SK-MEL-5 (cell line): Measurements from ENCODE around the gene ENO3. TPM values are rescaled to one million over a fixed set of nuclear protein-coding genes. Genes with fewer than 3 reads are reported as not detected.
A peak's percentile ranks its signal among the peaks of the same experiment; 100 is the strongest.

Experiments
- DNase-seq: peaks from one replicate; pipeline ENCODE4 v3.0.0-alpha.2; 2016; ENCODE audit warnings: low read depth, low spot score
- in situ Hi-C: cut with HindIII; loops from 2 replicates; pipeline ENCODE4 v1.10.0; 2016; ENCODE audit warnings: low sequenced_read_pairs, high pct_unique_total_duplicates, low pct_unique_long_range_greater_than_20kb
- total RNA-seq: library from RNA; depleted of rRNA; stranded (reverse); fragments of >200 nt; shearing (Covaris generic); gene quantifications from 2 replicates; pipeline ENCODE4 v1.2.3, GENCODE V29; 2014

Gene ENO3
- total RNA-seq, 1 experiment from 2014 or later = 3.6 TPM

DNA sequence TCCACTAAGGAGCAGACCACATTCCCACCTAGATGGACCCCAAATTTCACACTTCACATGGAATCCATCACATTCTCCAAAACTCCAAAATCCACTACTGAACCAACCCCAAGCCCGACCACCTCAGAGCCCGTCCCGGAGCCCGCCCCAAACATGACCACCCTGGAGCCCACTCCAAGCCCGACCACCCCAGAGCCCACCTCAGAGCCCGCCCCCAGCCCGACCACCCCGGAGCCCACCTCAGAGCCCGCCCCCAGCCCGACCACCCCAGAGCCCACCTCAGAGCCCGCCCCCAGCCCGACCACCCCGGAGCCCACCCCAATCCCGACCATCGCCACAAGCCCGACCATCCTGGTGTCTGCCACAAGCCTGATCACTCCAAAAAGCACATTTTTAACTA lies 17.3 kb upstream of the ENO3 start:
- DNase-seq = no peak
- in situ Hi-C loops = no loop called here

DNA sequence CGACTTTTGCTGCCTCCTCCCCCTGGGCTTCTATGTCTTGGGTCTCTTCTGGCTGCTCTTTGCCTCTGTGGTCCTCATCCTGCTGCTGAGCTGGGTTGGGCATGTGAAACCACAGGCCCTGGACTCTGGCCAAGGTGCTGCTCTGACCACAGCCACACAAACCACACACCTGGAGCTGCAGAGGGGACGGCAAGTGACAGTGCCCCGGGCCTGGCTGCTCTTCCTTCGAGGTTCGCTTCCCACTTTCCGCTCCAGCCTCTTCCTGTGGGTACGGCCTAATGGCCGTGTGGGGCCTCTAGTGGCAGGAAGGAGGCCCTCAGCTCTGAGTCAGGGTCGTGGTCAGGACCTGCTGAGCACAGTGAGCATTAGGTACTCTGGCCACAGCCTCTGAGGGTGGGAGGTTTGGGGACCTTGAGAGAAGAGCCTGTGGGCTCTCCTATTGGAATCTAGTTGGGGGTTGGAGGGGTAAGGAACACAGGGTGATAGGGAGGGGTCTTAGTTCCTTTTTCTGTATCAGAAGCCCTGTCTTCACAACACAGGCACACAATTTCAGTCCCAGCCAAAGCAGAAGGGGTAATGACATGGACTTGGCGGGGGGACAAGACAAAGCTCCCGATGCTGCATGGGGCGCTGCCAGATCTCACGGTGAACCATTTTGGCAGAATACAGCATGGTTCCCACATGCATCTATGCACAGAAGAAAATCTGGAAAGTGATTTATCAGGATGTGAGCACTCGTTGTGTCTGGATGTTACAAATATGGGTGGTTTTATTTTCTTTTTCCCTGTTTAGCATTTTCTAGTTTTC lies 16.5 kb upstream of the ENO3 start:
- DNase-seq = peak; percentile 47
- in situ Hi-C loops = no loop called here

DNA sequence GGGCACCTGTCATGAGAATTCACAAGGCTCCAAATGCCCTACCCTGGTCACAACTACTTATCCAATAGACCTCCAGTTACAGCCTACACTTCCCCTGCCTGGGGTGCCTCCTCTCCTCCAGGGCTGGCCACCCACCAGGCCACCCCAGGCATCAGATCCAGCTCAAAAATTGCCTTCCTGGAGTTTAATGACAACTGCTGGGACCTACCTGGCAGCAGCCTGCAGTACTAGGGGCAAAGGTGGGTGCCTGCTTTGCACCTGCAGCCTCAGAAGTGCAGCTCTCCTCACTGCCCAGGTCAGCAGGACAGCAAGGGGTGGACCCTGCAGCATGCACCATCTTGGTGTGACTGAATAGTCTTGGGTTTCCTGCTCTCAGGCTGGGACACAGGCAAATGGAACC lies 15.3 kb upstream of the ENO3 start:
- in situ Hi-C loops = no loop called here
- DNase-seq = no peak

DNA sequence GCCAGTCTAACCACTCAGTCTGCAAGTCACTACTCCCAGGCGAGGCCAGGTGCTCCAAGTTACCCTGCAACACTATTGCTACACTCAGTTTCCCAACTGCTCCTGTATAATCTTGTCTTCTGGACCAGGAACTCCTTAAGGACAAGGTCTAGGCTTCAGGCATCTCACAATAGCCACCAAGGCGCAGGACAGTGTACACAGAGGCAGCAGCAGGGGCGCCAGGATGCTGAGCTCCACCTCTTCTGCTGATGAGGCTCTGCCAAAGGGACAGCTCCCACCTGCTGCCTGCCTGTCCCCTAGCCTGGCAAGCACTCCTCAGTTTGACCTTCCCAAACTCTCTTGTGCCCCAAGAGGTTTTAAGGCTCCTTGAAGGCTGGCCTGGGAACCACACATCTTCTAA lies 14.5 kb upstream of the ENO3 start:
- DNase-seq = no peak
- in situ Hi-C loops = no loop called here

DNA sequence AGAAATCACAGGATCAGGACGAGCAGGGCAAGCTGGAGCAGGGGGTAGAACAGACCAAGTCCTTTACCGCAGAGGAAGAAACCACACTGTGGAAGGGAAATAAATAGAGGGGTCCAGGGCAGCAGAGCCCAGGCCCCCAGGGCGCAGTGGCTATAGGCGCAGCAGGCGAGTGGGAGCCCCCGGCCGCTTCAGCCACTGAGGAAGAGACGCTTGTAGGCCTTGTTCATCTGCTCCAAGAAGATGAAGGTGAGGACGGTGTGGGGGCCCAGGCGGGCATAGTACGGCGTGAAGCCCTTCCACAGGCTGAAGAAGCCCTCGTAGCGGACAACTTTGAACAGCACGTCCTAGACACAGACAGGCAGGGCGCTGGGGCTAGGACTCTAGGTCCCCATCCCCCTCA lies 13.4 kb upstream of the ENO3 start:
- DNase-seq = no peak
- in situ Hi-C loops = no loop called here

DNA sequence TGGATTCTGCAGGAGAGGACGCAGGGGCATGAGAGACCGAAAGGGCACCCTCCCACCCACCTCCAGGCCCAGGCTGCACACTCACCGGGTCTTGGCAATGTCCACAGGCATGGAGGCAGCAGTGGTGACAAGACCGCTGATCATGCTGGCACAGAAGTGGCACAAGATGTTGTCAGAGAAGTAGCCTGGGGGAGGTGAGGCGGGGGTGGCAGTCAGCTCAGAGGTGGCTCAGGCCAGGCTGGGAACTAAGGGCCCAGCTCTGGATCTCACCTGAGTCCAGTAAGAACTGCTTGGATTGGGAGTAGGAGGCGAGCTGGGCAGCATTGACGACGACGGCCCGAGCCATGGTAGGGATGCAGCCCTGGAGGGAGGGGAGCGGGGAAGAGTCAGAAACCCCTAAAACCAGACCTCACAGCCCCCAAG lies 12.8 kb upstream of the ENO3 start:
- in situ Hi-C loops = no loop called here
- DNase-seq = no peak

DNA sequence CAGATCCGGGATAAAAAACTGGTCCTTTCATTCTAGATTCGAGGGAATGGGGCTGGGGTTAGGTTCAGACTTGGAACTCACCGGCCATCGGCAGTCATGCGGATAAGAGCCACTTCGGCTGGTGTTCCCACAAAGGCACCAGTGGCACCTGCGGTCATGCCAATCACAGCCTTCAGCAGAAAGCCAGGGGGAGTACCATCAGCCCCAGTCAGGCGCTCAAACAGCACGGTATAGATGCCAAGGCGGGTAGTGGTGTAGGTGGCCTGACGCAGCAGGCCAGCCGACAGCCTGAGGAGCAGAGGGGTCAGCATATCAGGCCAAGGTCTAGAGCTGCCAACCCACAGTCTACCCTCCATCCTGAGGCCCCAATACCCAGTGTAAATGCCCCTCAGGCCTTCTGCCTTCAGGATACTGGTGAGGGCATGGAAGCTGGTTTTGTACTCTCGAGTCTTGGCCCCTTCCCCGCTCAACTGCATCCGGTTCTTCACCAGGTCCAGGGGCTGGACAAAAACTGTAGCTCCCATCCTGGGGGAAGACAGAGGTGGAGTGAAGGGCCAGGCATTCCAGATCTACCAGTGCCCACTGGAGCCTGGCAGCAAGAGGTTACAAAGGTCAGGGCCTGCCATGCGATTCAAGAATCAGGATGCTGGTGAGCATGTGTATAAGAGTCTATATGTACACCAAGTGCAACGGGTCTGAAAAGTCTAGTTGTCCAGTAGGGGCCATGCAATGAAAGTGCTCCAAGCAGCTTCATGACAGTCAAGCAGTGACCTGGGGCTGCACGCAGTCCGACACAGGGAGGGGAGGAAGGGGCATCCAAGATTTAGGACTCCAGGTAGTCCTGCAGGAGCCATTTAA lies 12.0 kb upstream of the ENO3 start:
- no peak for DNase-seq
- in situ Hi-C loops = no loop called here

DNA sequence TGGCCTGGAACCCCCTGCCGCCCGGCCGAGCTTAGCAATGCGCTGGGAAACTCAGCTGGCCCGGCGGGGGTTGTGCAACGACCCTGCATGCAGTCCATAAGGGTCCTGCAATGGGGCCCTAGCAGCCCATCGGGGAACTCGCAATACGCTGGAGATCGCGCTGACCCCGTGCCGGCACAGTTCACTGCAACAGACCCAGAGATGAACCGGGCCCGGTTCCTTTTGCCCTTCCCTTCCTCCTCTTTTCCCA lies 11.4 kb upstream of the ENO3 start:
- in situ Hi-C loops = no loop called here

DNA sequence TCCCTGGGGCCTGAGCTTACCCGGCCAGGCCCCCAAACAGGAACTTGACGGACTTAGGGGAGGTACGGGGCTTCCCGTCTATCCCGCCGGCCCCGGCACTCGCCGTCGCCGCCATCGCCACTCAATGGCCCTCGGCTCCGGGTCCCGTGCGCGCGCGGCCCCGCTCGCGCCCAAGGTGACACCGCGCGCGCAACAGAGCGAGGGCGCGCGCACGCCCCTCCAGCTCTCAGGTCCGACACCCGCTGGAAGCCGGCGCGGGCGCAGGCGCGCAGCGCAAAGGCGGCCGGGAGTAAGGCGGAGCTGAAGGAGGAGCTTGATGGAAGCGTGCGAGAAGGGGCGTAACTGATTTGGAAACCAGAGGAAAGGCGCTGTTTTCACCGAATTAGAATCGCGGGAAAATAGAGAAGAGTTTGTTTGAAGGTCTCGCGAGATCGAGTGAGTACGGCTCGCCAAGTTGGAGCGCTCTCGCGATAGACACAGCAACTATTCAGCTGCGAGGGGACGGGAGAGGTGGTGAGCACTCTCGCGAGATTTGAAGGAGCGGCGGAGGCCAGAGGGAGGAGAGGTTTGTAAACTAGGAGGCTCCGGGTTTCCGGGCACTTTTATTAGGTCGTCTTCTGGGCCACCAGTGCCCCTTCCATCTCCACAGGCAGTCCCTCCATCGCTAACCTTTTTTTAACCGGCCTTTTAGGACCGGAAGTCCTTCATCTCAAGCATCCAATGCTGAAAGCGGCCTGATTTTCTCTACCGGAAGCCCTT lies 10.9 kb upstream of the ENO3 start, which contains the start of the genes RNF167 and SLC25A11:
RNF167 (plus strand) TSS at position 473 of the 759 bp plus-strand sequence. CDS start 642 bp downstream, outside the sequence.
SLC25A11 (minus strand) TSS at position 251 of the 759 bp plus-strand sequence; CDS start at position 115, 136 bp downstream.
- peak; percentile 100 for DNase-seq
- in situ Hi-C loops = no loop called here

More for the DNA sequence above, 11.4 kb upstream of the ENO3 start:
- DNase-seq = no peak

DNA sequence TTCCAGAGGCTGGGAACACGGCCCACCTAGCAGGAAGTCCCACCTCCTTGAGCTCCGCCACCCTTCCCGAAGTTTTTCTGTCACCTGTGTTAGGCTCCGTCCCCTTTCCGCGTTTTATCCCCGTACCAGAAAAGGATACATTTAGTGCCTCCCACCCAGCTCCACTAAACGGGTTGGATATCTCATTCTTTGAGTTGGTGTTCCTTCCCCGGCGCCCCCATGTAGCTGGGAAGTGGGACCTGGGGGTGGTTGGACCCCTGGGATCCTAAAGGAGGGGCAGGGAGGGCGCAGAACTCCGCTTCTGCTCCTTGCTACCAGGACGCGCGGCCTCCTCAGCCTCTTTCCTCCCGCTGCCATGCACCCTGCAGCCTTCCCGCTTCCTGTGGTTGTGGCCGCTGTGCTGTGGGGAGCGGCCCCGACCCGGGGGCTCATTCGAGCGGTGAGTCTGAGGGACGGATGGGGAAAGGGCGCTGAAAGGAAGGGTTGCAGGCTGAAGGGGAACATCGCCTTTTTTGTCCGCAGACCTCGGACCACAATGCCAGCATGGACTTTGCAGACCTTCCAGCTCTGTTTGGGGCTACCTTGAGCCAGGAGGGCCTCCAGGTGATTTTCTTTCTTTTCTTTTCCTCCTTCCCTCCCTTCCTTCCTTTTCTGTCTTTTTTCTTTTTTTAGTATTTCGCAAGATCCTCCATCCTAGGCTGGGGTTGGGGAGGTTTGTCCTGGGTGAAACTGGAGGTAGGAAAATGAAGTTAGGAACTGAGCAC lies 10.2 kb upstream of the ENO3 start:
- in situ Hi-C loops = no loop called here
- no peak for DNase-seq

DNA sequence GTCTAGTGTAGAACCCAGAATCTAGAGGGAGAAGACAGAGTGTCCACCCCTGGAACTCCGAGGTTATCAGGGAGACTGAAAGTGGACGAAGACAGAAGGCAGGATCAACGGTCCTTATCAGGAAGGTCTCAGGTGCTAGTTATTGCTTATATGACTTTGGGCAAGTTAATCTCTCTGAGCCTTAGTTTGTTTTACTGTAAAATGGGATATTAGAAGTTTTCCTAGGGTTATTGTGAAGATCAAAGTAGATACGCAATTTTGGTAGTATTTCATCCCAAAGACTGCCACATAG lies 9.7 kb upstream of the ENO3 start:
- no peak for DNase-seq
- in situ Hi-C loops = no loop called here

DNA sequence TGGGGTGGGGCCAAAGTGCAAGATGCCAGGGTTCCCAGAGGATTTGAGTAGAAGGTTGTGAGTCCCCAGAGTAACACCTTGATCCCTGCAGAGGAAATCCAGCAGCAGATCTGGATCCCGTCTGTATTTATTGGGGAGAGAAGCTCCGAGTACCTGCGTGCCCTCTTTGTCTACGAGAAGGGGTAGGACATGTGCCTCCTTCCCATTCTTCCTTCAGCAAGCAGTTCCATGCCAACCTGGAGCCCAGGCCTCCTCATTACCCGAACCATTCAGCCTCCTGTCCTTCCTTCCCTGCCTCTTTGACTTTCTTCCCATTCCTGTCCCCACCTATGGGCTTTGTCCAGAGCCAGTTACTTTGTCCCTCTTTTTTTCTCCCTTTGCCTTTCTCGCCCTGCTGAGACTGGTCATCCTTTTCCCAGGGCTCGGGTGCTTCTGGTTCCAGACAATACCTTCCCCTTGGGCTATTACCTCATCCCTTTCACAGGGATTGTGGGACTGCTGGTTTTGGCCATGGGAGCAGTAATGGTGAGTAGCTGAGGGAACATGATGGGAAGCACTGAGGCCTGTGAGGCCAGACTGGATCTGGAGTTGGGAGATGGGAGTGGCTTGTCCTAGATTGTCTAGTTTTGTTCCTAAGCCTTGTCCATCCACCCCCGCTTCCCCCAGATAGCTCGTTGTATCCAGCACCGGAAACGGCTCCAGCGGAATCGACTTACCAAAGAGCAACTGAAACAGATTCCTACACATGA lies 8.0 kb upstream of the ENO3 start:
- no peak for DNase-seq
- in situ Hi-C loops = no loop called here

DNA sequence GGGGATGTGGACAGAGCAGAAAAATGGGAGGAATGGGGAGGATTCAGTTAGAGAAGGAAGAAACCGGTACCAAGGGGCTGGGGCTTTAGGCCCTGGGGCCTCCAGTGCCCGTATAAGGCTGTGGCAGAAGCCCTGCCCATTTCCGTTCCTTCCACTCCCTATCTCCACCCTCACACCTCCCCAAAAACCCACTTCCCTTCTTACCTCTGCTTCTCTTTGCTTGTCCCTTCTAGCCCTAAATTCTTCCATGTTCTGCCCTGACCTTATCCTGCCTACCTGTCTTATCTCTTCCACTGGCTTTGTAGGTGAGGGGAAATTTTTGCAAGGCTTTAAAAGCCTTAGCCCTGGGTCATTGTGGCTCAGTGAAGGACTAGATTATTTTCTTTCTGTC lies 6.8 kb upstream of the ENO3 start:
- DNase-seq = no peak
- in situ Hi-C loops = no loop called here

DNA sequence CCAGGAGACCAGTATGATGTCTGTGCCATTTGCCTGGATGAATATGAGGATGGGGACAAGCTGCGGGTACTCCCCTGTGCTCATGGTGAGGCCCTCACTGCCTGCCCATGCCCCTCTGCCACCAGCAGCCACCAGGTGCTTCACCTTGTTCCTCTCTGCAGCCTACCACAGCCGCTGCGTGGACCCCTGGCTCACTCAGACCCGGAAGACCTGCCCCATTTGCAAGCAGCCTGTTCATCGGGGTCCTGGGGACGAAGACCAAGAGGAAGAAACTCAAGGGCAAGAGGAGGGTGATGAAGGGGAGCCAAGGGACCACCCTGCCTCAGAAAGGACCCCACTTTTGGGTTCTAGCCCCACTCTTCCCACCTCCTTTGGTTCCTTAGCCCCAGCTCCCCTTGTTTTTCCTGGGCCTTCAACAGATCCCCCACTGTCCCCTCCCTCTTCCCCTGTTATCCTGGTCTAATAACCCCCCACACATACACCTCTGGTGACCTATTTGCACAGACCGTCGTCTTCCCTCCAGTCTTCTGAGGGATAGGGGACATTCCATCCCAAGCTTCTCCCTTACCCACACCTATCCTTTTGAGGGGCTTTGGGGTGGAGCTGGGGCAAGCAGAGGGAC lies 6.3 kb upstream of the ENO3 start:
- in situ Hi-C loops = no loop called here
- no peak for DNase-seq

DNA sequence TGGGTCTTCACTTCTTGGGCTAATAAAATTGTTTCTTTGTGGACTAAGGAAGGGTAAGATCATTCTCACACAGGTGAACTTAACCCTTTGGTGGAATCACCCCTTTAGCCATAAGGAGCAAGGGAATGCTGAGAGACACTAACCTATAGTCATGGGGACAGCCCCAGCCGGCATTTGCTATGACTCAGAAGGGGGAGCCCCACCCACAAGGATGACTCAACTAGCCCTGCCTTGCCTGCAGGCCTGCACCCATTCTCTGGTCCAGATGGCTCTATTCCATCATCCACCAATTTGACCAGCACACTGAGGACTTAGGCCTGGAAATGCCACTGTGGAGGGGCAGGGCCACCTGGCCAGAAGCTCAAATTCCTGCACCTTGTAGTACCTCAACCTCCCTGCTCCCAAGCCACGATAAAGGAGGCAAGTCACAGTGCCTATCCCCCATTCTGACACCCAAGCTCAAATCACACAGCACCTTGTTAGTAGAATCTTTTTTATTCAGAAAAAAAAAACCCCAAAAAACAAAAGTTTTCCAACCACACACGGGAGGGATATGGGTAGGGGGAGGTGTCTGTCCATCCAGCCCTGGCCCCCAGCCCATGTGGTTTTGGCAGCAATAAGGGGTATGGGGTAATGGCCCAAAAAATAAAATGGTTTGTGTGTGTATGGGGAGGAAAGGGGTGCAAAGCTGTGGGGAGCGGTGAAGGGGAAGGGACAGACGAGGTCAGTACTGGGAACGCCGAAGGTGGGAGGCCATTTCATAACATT lies 5.6 kb upstream of the ENO3 start:
- in situ Hi-C loops = no loop called here
- peak; percentile 71 for DNase-seq

DNA sequence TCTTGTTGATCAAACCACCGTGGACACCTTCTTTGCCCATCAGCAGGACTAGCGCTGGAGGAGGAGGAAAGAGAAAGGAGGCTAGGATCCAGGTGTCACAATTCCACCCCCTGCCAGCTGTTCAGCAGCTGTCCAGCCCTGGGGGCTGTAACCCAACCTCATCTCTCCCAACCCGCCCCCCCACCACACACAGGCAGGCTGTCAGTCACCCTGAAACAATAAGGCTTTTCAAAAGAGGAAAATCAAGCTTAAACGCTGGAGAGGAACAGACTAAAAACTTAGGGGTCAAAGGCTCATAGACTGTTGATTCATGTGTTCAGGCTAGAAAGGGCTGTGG lies 5.0 kb upstream of the ENO3 start:
- DNase-seq = no peak
- in situ Hi-C loops = no loop called here
